GM18508 (cell line): Measurements from ENCODE around the gene JTB.
A peak's percentile ranks its signal among the peaks of the same experiment; 100 is the strongest.
"Not testable (repeated sequence)": the region's sequence is repeated elsewhere in the genome, so short reads cannot be mapped to it uniquely, and the experiment has no call there.

Source experiments
- ATAC-seq: cut with Tn5 transposase; IDR thresholded peaks from one replicate; pipeline ENCODE4 v1.9.1; 2021; ENCODE audit warnings: moderate number of reproducible peaks; ENCODE audit not compliant: insufficient read depth, unreplicated experiment

The JTB gene

DNA sequence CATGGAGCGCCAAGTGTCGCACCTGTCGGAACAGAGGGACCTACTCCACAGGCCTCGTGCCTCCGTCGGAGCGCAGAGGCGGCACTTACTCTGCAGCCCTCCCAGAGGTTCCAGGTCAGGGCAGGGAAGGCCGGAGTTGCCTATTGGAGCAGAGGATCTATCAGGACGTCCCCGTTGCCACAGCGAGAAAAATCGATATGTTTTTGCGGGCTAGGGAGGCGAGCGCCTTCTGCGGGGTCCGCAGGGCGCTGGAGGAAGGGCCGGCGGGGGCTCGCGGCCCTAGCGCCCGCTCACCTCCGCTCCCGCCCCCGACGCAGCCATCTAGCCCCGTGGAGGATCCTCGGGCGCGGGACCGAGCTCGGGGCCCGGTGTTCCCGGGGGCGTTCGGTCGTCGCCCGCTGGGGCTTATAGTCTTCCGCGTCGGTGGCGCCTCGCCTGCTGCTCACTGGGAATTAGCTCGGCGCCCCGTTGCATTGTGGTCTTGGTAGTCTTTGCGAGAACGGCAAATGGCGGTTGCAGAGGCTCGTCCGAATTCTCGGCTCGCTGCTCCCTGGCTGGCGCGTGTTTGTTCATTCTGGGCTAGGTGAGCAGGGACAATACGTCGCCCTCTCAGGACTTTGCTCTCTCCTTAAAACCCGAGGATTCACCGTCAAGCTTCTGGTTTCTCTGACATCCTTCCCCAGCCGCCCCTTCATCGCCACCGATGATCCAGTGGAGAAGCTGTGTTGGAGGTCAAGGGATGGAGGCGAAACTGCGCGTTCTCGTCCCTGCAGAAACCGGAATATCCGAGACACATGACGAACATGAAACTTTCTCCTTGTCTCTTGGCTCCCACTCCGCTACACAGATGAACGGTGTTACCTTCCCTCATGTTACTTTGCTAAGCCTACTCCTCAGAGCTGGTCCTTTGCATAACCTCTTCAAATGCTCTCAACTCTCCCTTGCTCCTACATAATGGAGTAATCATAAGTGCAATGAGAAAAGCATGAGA is at the start of gene JTB:
TSS of gene JTB (minus strand) at position 425 of the 991 bp plus-strand sequence. CDS start at position 3, 422 bp downstream.
- no peak for ATAC-seq

- no peak for ATAC-seq
Measured at GRCh38 chr1:154019940-154020339, 42.5 kb upstream of the JTB start.

- no peak for ATAC-seq
Measured at GRCh38 chr1:154019269-154019668, 41.8 kb upstream of the JTB start.

DNA sequence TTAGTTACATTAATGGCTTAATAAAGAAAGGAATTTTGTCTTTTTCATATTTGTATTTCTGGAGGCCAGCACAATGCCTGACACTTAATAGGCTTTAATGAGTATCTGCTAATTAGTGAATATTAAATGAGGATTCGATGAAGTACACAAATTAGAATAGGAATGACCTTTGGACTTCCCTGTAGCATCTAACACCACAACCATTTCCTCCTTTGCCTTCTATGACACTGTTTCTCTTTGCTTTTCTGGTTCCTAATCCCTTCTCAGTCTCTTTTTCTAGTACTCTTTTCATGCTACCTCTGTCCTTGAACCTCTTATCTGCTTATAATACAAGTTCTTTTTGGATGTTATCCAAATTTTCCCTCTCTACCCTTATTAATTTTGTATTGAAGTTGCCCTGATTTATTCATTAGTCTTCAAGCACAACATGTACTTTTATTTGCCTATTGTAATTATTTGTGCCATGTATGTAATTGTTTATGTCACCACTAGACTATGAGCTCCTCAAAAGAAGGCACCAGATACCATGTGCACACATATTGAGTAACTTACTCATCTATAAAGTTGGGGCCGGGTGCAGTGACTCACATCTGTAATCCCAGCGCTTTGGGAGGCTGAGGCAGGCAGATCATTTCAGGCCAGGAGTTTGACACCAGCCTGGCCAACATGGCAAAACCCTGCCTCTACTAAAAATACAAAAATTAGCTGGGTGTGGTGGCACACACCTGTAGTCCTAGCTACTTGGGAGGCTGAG is 36.9 kb upstream of the JTB start:
- ATAC-seq = no peak

GRCh38 chr1:154012543-154012942 is 35.1 kb upstream of the JTB start:
- ATAC-seq = not testable (repeated sequence)

GRCh38 chr1:154012129-154012528 is 34.7 kb upstream of the JTB start:
- no peak for ATAC-seq

DNA sequence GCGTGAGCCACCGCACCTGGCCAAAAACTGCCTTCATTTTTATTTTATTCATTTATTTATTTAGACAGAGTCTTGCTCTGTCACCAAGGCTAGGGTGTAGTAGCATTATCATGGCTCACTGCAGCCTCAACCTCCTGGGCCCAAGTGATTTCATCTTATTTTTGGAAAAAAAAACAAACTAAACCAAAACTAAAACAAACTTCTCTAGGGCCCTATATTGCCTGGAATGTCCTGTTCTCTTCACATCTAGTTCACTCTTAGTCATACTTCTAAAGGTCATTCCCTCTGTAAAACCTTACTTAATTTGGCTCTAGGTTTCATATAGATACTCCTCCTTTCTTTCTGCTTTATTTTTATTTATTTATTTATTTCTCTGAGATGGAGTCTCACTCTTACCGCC is 28.7 kb upstream of the JTB start:
- no peak for ATAC-seq

- ATAC-seq = no peak
Measured at GRCh38 chr1:154000420-154000819, 22.9 kb upstream of the JTB start.

- not testable (repeated sequence) for ATAC-seq
Measured at GRCh38 chr1:153996882-153997281, 19.4 kb upstream of the JTB start.

DNA sequence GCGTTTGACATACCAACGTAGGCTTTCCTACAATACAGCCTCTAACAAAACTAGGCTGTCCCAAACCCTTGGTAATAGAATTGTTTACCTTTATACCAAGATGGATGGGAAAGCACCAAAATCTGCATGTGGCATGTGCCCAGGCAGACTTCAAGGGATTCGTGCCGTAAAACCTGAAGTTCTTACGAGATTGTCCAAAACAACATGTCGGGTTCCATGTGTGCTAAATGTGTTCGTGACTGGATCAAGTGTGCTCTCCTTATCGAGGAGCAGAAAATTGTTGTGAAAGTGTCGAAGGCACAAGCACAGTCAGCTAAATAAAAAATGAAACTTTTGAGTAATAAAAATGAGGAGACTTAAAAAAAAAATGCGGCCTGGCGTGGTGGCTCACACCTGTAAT is 18.2 kb upstream of the JTB start:
- no peak for ATAC-seq

DNA sequence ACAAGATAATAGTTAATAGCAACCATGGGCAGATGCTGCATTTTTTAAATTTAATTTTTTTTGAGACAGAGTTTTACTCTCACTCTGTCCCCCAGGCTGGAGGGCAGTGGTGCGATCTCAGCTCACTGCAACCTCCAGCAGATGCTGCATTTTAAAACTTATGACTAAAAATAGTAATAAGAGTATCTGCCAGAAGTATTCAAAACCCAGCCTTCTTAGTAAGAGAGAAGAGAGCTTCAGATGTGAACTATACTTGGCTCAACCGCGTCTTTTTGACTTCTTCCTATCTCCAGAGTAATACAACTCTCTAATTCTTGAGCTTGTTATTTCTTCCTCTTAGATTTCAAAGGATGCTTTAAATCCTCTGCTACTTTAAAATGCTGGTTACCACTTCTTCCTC is 17.7 kb upstream of the JTB start:
- ATAC-seq = no peak

- ATAC-seq = no peak
Measured at GRCh38 chr1:153991806-153992205, 14.3 kb upstream of the JTB start.

DNA sequence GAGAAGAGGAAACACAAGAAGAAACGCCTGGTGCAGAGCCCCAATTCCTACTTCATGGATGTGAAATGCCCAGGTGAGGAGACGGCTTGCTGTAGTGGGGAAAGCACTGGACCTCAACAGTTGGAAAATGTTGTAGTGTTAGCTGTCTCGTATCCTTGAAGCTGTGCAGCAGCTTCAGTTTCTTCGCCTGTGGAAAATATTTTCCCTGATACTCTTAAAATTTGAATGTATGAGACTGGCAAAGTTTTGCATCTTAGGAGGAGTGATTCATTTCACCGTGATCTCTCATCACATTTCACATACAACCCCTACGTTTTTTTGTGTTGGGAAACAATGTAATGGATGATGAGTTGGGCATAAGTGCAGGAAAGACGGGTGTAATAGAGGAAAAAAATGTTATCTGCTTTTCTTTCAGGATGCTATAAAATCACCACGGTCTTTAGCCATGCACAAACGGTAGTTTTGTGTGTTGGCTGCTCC is 13.7 kb upstream of the JTB start:
- no peak for ATAC-seq

DNA sequence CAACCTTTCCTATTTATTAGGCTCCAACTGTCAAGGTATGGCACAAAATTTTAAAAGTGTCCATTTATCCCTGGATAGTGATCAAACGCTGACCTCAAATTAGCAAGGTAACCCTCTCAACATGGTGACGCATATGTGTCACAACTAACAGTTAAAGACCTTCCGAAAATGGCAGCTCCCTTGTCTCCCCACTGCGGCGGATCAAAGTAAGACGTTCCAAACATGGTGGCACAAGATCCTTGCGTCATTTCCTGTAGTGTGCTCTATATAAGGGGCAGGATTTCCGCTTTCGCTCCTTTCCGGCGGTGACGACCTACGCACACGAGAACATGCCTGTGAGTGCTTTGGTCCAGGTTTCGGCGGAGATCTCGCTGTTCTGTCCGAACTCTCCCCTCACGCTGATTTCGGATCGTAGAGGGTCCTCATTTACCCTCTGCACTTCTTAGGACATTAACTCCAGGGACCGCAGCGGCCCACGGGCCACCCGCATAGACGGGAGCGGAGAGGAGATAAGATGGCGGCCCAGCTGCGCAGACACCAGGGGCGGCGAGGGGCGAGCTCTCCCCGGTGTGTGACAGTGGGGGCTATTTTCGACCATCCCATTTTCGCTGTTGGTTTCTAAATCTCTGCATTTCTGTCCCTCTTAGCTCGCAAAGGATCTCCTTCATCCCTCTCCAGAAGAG is 13.1 kb upstream of the JTB start, which contains the start of gene RPS27:
TSS of gene RPS27 (plus strand) at position 295 of the 683 bp plus-strand sequence. CDS start at position 330, 35 bp downstream.
- ATAC-seq = peak; percentile 57

DNA sequence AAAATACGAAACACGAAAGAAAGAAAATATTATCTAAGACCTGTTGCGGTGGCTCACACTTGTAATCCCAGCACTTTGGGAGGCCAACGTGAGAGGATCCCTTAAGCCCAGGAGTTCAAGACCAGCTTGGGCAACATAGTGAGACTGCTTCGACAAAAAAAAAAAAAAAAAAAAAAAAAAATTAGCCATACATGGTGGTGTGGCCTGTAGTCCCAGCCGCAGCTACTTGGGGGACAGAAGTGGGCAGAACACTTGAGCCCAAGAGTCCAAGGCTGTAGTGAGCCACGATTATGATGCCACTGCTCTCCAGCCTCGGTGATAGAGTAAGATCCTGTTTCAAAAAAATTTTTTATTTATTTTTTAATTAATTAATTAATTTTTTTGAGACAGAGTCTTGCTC is 10.1 kb upstream of the JTB start:
- ATAC-seq = no peak

DNA sequence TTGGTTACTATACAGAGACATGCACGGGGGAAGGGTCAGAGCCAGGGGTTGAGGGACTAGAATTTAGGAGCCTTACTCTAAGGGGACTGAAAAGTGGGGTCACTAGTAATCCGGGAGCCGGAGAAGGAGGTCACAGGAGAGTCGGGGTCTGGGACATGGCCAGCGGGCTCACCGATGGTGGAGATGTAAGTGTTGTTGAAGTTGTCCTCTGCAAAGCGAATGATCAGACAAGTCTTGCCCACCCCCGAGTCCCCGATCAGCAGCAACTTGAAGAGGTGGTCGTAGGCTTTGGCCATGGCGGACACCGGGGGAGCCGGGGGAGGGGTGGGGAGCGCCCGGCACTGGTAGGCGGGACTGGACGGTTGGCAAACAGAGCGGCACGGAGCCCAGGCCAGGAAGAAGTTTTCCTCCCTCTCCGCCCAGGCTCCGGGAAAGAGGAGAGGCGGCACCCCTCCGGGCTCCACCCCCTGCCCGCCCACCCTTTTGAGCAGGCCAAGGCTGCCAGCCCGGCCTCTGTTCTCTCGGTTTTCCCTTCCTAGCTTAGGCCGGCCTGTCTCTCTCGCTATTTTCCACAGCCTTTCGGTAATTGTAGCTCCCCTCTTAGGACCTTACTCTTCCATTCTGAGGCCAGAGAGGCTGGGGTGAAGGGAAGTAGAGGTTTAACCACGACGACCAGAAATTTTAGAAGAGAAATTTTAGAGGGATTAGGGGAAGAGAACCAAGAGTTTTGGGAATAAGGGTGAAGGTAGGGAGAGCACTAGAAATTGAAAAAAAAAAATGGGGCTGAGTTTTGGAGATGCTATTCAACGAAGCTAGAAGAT is 8.7 kb upstream of the JTB start, which contains the start of gene RAB13:
TSS of gene RAB13 (minus strand) at position 399 of the 821 bp plus-strand sequence. CDS start at position 296, 103 bp downstream.
- no peak for ATAC-seq

GRCh38 chr1:153985341-153985912 is 8.0 kb upstream of the JTB start:
- no peak for ATAC-seq

GRCh38 chr1:153984123-153984894 is 6.8 kb upstream of the JTB start:
- ATAC-seq = no peak
